Bronchial epithelial cell (primary cell): ENCODE measurements around the gene SNTN. TPM values are rescaled to one million over a fixed set of nuclear protein-coding genes. Genes with fewer than 3 reads are reported as not detected.

Experiments used
- DNase-seq: peaks from one replicate; pipeline ENCODE4 v3.0.0-alpha.2; 2010; ENCODE audit warnings: low read depth
- FAIRE-seq: peaks from 2 replicates; lab custom pipeline; 2011; peaks lifted over from hg19 to GRCh38; lab: Jason Lieb, UNC
- H3K27me3 ChIP-seq: 2 replicates; pipeline ENCODE4 v1.5.1; 2011; ENCODE audit warnings: low read length; ENCODE audit not compliant: control insufficient read depth, insufficient read depth
- H3K36me3 ChIP-seq: 2 replicates; pipeline ENCODE4 v1.5.1; 2011; ENCODE audit warnings: low read length; ENCODE audit not compliant: control insufficient read depth, insufficient read depth
- H3K4me3 ChIP-seq: 2 replicates; pipeline ENCODE4 v1.5.1; 2011; ENCODE audit warnings: mild to moderate bottlenecking, low read depth, low read length, control low read depth
- total RNA-seq: library from RNA; depleted of rRNA; stranded (reverse); fragments of >200 nt; gene quantifications from 2 replicates; pipeline ENCODE4 v1.2.1, GENCODE V29; 2014
- TF ChIP-seq, protein P1 (sequence below): IDR thresholded peaks from 2 replicates; pipeline ENCODE4 v1.5.1; 2011; ENCODE audit warnings: mild to moderate bottlenecking, moderate library complexity, low read length, control low read depth, inconsistent platforms; ENCODE audit not compliant: insufficient read depth, severe bottlenecking

SNTN gene
- total RNA-seq, result not detected in 2 replicates

DNA sequence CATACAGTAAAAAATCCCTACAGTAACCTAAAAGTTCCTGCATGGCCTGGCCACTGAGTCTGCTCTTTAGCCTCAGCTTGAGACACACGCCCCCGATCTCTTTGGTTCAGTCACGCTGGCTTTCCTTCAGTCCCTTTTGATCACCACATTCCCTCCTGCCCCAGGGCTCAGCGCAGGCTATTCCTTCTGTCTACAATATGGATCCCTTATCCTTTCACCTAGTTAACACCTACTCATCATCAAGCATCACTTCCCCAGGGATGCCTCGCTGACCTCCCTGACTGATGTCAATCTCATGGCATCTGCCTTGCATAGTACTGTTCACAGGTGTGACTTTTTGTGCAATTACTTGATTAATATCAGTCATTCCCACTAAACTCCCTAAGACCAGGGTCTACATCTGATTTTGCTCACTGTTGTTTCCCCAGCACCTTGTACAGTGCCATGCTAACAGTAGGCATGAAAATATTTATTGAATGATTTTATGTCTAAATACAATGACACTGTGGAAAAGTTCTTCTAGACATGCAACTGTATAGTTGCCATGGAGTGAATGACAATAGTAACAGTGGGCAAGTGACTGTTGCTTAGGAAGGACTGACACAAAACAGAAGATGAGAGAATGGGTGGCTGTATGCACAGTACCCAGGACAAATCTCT, at the start of gene SNTN:
SNTN (plus strand) TSS at position 610 of the 660 bp plus-strand sequence; CDS start at position 623, 13 bp downstream.
- FAIRE-seq (no peak), DNase-seq (no peak)
- H3K27me3 ChIP-seq, result no peaks in the 10 kb centered on the region
- TF ChIP-seq, protein P1, sequence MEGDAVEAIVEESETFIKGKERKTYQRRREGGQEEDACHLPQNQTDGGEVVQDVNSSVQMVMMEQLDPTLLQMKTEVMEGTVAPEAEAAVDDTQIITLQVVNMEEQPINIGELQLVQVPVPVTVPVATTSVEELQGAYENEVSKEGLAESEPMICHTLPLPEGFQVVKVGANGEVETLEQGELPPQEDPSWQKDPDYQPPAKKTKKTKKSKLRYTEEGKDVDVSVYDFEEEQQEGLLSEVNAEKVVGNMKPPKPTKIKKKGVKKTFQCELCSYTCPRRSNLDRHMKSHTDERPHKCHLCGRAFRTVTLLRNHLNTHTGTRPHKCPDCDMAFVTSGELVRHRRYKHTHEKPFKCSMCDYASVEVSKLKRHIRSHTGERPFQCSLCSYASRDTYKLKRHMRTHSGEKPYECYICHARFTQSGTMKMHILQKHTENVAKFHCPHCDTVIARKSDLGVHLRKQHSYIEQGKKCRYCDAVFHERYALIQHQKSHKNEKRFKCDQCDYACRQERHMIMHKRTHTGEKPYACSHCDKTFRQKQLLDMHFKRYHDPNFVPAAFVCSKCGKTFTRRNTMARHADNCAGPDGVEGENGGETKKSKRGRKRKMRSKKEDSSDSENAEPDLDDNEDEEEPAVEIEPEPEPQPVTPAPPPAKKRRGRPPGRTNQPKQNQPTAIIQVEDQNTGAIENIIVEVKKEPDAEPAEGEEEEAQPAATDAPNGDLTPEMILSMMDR, result no peak
- no peak within 1 kb of the TSS for H3K4me3 ChIP-seq
- no peaks in the 10 kb centered on the region for H3K36me3 ChIP-seq

DNA sequence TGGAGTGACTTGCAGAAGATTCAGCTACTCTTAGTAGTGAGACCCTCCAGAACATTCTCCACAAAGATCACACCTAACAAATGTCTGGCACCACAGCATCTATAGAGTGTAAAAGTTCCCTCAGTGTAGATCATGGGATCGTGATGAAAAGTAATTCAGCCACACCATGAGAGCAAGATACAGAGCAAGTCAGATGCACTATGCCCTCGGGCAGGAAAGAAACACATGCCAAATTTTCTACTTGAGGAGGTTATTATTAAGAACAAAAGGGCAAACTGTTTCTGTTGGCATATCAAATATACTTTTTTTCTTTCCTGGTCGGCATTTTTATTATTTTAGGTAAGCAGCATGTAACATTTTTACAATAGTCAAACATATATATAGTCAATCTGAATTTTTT, 44.8 kb upstream of the SNTN start:
- H3K27me3 ChIP-seq, result no peaks in the 10 kb centered on the region
- TF ChIP-seq, protein P1, result no peak
- no peak for FAIRE-seq
- no peak for DNase-seq
- no peaks in the 10 kb centered on the region for H3K36me3 ChIP-seq
- H3K4me3 ChIP-seq, result no peak overlapping the region

DNA sequence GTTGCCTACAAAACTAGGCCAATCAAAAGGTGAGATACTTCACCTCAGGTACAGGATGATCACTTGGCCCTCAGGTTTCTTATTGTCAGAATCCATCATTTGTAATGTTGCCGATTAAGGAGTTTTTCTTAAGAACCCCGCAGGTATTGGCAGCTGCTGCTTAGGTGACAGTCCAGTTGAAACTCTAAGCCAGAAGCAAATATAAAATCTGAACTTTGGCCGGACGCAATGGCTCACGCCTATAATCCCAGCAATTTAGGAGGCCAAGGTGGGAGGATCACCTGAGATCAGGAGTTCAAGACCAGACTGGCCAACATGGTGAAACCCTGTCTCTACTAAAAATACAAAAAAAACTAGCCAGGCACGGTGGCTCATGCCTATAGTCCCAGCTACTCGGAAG, 43.1 kb upstream of the SNTN start:
- Histone ChIP-seq H3K36me3 (no peaks in the 10 kb centered on the region), H3K4me3 (no peak overlapping the region), H3K27me3 (no peaks in the 10 kb centered on the region)
- FAIRE-seq (no peak), DNase-seq (no peak)
- TF ChIP-seq, protein P1, result no peak

DNA sequence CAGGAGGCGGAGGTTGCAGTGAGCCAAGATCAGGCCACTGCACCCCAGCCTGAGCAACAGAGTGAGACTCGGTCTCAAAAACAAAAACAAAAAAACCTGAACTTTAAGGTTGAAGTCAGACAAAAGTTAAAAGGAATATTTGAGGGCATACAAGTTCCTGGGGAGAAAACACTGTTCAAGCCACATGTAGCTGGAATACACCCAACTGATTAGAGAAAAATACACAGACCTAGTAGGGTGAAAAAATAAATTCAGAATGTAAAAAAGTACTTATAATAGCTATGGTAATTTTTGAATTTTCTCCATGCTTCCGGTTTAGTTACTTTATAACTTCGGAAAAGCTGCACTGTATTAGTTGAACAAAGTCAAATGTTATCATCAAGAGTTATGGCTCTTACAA, 42.6 kb upstream of the SNTN start:
- no peaks in the 10 kb centered on the region for H3K27me3 ChIP-seq
- DNase-seq (no peak), FAIRE-seq (no peak)
- no peaks in the 10 kb centered on the region for H3K36me3 ChIP-seq
- TF ChIP-seq, protein P1, result no peak
- no peak overlapping the region for H3K4me3 ChIP-seq

DNA sequence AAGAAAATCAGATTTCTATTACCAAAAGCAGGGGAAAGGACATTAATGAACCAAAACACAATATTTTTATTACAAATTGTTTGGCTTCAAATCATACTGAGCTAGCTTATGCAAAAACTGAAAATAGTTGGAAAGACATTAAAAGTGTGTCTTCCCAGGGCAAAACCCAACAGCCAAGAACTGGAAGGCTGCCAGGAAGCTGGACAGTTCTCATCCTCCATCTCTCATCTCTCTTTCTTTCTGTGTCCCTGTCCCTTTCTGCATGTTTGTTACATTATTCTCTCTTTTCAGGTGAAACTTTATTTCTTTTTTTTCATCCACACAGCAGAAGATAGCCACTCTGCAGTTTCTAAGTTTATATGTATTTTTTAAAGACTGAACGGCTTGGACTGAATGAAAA, 41.1 kb upstream of the SNTN start:
- H3K36me3 ChIP-seq, result no peaks in the 10 kb centered on the region
- H3K4me3 ChIP-seq, result no peak overlapping the region
- DNase-seq, result no peak
- FAIRE-seq, result no peak
- TF ChIP-seq, protein P1, result no peak
- no peaks in the 10 kb centered on the region for H3K27me3 ChIP-seq

DNA sequence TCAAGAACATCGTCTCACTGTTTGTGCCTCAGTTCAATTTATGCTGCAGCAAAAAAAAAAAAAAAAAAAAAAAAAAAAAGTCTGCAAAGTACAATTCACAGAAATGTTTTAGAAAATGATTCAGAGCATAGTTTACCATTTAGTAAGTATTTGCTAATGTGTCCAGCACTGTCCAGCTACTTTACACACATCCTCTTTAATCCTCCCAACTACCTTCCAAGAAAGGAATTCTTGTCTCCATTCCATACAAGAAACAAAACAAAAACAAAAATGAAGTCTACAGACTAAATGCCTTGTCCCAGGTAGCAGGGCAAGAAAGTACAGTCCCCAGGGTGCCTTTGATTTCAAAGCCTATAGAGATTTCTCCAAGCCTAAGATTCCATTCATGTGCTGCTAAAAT, 38.9 kb upstream of the SNTN start:
- H3K4me3 ChIP-seq, result no peak overlapping the region
- TF ChIP-seq, protein P1, result no peak
- DNase-seq (peak; percentile 44), FAIRE-seq (no peak)
- H3K36me3 ChIP-seq, result no peaks in the 10 kb centered on the region
- H3K27me3 ChIP-seq, result no peaks in the 10 kb centered on the region
